GM12801 (cell line): Measurements from ENCODE around the gene SREBF2.

Experiments used
- CTCF ChIP-seq: IDR thresholded peaks from one replicate; pipeline ENCODE4 v1.5.1; 2011; ENCODE audit warnings: control low read depth; ENCODE audit not compliant: insufficient read length; ENCODE audit errors: extremely low read depth

SREBF2 gene

GRCh38 chr22:41815716-41816115 is 17.2 kb upstream of the SREBF2 start:
- TF ChIP-seq CTCF = no peak

DNA sequence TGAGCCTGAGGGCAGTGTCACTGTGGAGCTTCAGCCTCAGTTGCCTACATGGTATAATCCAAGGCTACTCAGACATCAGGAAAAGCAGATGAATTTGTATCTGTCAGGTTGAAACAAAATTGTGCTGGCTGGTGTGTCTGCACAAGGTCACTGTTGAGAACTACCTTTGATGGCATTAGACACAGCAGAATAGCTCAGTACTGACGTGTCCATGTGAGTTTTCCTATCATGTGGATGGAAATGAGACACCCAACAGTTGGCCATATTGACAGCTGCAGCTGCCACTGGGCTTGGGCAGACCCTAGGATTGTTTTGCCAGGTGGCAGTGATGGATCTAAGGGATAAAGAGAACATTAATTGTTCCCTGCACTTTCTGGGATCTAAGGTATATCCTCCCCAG is 16.7 kb upstream of the SREBF2 start:
- no peak for TF ChIP-seq CTCF

DNA sequence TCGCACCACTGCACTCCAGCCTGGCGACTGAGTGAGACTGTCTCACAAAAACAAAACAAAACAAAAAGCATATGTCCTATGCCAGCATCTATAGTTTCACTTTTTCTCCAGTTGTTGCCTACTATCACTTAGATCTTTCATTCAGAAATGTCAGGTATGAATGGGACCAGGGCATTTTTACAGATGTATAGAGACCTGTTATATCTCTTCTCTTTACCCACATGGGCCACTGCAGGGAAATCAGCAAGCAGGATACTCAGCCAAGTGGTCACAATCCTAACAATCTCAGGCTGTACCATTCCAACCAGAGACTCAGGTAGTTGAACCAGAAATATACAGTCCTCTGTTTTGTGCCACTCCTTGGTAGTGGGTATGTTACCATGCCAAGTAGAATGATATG is 16.0 kb upstream of the SREBF2 start:
- TF ChIP-seq CTCF = no peak

GRCh38 chr22:41818011-41818410 is 14.9 kb upstream of the SREBF2 start:
- no peak for TF ChIP-seq CTCF

DNA sequence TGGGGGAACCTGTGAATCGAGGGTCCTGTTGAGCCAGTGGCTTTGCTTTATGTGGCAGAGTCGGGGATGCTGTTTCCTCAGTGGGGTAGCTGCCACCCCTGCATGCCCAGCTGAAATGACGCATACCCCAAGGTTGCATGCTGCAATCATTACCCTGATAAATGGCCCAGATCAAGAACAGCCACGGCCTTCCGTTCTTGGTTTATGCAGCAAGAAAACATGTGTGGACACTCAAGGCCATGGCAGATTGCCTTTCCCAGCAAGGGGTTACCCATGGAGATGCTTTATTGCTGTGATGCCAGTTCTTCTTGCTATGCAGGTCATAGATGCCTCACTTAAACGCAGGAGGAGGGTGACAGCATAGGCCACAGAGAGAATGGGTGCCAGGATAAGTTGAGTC is 14.3 kb upstream of the SREBF2 start:
- no peak for TF ChIP-seq CTCF

GRCh38 chr22:41819257-41819656 is 13.6 kb upstream of the SREBF2 start:
- TF ChIP-seq CTCF = no peak

DNA sequence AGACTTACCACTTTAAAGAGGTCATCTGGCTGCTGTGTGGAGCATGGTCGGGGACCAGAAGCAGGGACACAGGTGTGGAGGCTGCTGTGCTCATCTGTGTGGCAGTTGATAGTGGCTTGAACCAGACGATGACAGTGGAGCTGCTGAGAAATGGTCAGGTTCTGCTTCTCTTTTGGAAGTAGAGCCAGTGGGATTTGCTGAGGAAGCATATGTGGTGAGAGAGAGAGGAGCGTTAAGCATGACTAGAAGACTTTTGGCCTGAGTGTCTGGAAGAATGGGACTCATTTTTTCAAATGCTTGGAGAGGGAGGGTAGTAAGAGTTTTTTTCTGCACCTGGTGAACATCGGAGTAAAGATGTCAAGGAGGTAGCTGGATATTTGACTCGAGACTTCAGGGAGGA is 12.5 kb upstream of the SREBF2 start:
- TF ChIP-seq CTCF = no peak
